Amniotic stem cell (primary cell): Measurements from ENCODE around the gene DDX28.
"Not testable (repeated sequence)": the region's sequence is repeated elsewhere in the genome, so short reads cannot be mapped to it uniquely, and the experiment has no call there.

ENCODE experiments used
- DNase-seq: peaks from one replicate; lab custom pipeline; 2025; lab: John Stamatoyannopoulos, UW

Gene DDX28

DNA sequence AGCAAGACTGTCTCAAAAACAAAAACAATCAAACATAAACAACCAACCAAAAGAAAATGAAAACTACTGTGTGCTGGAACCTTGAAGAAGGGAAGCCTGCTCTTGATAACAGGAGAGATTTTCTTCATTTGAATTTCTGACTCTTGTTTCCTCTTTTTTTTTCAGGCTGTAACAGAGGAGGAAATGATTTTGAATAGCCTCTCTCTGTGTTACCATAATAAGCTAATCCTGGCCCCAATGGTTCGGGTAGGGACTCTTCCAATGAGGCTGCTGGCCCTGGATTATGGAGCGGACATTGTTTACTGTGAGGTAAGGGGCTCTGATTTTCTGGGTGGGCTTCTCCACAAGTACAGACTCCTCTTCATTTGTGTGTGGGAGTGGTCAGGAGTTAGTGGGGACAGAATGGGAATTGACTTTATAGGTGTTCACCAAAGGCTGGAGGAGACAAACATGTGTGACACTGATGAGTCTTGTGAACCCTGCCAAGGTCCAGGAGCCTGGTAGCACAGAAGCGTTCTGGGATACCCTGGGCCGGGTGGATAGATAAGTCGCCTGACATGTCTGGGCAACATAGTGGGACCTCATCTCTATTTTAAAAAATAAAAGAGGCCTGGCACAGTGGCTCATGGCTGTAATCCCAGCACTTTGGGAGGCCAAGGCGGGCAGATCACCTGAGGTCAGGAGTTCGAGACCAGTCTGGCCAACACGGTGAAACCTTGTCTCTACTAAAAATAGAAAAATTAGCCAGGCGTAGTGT lies 15.0 kb upstream of the DDX28 start:
- DNase-seq = no peak

DNA sequence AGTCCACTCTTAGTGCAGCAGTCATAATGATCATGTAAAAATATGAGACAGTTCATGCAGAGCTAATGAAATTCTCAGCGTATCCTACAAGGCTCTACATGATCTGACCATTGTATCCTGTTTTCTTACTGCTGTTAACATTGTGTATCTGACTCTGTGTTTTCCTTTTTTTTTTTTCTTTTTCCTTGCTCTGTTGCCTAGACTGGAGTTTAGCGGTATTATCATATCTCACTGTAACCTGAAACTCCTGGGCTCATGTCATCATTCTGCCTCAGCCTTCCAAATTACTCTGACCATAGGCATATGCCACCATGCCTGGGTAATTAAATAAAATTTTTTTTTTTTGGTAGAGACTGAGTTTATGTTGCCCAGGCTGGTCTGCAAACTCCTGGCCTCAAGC lies 12.2 kb upstream of the DDX28 start:
- no peak for DNase-seq

DNA sequence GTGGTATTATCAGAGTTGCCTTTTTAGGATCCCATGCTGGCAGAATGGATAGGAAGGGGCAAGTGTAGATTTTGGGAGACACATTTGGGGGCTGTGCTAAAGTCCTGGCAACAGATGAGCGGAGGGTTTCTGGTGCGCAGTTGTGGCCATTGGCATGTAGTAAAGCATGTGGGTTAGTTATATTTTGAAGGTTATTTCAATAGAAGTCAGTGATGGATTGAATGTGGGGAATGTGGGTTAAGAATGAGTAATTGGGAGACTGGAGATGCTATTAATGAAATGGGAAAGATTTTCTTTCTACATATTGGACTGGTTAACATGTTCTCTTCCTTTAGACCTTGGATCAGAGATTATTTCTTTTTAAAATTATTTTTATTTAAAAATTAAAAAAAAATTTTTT lies 10.1 kb upstream of the DDX28 start:
- DNase-seq = no peak

DNA sequence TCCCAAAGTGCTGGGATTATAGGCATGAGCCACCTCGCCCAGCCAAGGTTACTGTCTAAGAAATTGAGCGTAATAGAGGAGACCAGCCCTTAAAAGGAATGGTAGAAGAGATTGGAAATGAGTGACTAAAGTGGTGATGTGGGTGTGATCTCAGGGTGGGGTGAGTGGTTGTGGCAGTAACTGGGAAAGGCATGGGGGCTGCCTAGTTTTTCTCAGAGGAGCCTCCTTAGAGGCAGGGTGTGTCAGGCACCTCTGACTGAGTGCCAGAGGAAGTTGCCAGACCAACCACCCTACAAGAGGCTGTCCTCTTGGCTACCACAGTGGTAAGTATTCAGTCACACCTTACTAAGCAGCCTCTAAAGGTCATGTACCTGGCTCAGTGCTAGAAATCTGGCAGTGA lies 8.9 kb upstream of the DDX28 start:
- no peak for DNase-seq

DNA sequence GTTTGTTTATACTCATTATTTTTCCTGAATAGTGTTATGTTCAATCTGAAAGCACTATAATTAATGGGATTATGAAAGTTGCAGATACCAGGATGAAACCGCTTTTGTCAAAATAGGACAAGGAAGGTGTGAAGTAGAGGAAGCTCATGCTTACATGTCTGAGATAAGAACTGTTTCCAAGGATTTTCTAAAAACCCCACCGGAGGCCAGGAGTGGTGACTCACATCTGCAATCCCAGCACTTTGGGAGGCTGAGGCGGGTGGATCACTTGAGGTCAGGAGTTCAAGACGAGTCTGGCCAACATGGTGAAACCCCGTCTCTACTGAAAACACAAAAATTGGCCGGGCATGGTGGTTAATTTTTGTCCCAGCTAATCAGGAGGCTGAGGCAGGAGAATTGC lies 7.1 kb upstream of the DDX28 start:
- not testable (repeated sequence) for DNase-seq

DNA sequence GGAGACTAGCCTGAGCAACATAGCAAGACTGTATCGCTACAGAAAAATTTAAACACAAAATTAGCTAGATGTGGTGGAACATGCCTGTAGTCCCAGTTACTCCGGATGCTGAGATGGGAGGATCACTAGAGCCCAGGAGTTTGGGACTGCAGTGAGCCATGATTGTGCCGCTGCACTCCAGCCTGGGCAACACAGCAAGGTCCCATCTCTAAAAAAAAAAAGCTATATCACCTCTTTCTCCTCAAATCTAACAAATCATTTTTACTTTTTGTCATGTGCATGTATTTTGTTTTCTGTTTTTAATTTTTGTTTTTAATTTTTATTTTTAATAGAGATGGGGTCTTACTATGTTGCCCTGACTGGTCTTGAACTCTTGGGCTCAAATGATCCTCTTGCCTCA lies 6.0 kb upstream of the DDX28 start:
- no peak for DNase-seq

DNA sequence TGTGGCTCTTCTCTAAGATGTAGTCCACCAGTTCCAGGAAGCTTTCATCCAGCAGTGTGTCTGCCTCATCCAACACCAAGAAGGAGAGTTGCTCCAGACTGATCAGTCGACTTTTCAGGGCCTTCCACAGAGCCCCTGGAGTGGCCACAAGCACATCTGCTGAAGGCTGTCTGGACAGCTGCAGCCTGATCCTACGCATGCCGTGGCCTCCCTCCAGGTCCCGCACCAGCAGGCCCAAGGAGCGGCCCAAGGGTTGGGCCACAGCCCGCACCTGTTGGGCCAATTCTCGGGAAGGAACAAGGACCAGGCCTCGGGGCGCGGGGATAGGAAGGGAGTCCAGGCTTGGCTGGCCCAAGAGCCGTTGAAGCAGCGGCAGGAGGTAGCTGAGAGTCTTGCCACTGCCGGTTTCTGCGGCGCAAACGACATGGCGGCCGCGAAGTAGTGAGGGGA lies 729 bp downstream of the DDX28 start:
- no peak for DNase-seq

DNA sequence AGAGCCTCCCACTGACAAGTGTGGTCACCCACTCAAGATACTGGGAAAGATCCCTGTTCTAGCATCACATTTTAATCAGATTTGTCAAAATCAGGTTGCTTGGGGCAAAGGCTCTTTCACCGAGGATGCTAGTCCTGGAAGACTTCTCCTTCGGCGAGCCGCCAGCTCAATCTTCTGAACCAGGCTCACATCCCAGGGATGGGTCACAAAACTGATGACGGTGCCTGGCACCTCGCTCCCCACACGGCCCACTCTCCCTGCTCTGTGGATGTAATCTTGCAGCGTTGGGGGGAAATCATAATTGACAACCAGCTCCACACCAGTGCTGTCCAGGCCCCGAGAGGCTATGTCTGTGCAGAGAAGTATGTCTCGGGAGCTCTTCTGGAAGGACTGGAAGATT lies 1.5 kb downstream of the DDX28 start:
- DNase-seq = no peak

DNA sequence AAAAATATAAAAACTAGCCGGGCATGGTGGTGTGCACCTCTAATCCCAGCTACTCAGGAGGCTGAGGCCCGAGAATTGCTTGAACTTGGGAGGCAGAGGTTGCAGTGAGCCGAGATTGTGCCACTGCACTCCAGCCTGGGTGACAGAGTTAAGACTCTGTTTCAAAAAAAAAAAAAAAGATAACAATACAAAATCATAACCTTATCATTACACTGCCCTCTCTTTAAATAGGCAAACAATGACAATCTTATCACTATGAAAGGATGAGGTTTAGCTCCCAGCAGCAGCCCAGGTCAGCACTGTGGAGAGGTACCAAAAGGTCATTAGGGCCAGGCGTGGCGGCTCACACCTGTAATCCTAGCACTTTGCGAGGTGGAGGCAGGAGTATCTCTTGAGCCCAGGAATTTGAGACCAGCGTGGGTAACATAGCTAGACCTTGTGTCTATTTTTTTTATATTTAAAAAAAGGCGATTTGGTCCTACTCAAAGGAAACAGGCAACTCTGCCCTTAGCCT lies 3.8 kb downstream of the DDX28 start:
- no peak for DNase-seq

DNA sequence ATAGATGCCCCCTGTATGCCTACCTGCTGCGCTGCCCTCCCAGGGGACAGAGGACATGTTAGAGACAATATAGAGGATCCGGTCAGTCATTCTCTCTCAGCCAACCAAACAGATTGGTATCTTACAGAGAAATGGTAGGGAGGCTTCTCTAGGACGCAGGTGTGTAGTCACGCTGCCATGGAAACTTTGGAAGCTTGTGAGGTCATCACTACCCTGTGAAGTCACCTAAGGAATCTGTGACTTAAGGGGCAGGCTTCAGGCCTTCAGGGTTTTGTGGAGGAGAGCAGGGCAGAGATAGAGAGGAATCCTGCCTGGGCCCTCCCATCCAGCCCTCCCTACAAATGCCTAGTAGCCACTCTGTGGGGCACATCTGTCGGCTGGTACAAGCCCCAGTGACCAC lies 7.4 kb downstream of the DDX28 start, which contains the start of gene DPEP2NB:
DPEP2NB (minus strand) TSS at position 231 of the 400 bp plus-strand sequence; CDS start at position 90, 141 bp downstream.
- DNase-seq = no peak

DNA sequence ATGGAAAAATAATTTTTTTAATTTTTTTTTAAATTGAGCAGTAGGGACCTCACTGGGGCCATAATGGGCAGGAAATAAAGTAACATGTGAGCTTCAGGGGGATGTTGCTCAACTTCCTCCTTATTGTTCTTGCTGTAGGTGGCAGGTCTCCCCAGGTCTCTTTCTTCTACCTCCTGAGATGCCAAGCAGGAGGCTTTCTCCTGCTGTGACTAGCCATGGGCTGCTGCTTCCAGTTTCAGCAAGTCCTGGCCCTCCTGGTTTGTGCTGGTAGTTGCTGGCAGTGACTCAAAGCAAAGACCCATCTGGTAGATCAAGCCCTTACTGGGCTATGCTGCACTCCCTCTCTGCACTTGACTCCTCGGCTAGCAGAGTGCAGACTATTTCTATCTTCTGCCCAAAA lies 9.6 kb downstream of the DDX28 start:
- no peak for DNase-seq

DNA sequence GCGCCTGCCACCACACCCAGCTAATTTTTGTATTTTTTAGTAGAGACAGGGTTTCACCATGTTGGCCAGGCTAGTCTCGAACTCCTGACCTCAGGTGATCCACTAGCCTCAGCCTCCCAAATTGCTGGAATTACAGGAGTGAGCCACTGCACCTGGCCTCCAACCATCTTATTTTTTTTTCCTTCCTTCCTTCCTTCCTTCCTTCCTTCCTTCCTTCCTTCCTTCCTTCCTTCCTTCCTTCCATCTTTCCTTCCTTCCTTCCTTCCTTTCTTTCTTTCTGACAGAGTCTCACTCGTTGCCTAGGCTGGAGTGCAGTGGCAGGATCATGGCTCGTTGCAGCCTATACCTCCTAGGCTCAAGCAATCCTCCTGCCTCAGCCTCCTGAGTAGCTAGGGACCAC lies 13.2 kb downstream of the DDX28 start:
- DNase-seq = not testable (repeated sequence)

DNA sequence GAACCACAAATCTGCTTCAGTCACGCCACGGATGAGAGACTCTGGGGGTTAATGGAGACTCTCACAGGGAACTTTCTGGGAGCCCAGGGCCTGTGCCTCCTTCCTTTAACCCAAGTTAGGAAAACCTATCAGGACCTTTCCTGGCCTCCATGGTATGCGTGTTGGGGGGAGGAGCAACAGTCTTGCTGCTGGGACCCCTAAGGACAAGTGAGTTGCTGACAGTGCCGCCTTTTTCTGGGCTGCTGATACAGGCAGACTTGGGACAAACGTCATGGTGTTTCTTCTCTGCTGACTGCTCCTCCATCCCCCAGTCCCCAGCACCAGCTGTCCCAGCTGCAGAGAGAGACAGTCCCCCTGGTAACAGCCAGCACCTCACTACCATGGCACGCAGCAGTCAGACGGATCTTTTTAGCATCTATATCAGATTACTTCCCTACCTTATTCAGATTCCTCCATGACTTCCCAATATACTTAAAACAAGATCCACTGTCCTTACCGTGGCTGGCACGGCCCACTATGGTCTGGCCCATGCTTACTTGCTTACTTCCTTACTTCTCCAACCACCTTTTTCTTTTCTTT lies 13.8 kb downstream of the DDX28 start:
- no peak for DNase-seq

DNA sequence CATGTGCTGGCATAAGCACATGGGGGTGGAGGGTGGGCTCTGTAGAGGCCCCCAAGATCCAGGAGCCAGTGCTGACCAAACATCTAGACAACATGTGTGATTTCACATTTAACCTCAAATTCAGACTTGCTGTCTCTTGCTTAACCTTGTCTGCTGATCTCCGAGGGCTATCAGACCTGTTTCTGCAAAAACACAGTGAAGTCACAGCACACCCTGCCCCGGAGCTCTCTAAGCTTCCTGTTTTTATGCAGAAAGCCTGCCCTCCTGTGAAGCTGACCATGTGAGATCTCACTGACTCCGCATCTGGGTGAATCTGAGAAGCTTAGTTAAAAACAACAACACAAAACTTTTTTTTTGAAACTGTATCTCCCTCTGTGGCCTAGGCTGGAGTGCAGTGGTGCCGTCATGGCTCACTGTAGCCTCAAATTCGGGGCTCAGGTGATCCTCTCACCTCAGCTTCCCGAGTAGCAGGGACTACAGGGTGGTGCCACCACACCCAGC lies 17.2 kb downstream of the DDX28 start:
- DNase-seq = no peak

DNA sequence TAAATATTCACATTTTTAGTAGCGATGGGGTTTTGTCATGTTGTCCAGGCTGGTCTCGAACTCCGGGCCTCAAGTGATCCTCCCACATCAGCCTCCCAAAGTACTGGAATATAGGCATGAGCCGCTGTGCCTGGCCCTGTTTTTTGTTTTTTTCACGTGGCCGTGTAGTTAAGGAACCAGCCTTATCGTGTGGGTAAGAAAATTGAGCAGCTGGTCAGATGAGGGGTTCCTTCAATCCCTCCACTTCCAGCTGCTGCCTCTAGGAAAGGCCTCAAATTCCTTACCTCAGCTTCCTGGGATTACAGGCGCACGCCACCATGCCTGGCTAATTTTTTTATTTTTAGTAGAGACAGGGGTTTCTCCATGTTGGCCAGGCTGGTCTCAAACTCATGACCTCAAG lies 17.8 kb downstream of the DDX28 start:
- no peak for DNase-seq

DNA sequence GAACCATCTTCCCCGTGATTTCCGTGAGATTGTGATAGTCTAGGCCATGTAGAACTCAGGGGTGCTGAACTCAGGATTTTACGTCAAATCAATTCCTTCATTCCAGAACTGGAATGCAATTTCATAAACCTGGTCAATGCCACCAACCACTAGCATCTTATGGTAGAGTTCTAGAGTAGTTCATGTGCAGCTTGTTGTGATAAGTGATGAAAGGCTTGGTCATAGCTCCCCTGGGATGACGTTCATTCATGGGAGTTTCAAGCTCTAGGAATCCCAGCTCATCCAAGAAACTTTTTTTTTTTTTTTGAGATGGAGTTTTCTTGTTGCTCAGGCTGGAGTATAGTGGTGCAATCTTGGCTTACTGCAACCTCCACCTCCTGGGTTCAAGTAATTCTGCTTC lies 20.0 kb downstream of the DDX28 start:
- no peak for DNase-seq

DNA sequence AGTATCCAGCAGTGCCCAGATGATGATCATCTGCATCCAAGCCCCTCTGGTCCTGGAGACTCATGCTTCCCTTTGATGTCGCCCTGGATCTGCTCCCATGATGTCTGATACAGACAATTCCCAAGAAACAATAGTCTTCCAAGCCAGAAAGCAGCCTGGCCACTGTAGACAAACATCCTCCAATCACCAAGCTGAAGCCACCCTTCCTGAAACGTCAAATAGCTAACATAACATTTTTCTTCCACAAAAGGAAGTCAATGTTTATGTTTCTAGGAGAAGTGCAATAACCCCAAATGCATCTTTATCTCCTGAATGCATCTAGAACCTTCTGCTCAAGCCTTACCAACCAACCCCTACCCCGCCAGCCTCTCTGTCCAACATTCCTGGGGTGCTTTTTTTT lies 22.6 kb downstream of the DDX28 start:
- no peak for DNase-seq

DNA sequence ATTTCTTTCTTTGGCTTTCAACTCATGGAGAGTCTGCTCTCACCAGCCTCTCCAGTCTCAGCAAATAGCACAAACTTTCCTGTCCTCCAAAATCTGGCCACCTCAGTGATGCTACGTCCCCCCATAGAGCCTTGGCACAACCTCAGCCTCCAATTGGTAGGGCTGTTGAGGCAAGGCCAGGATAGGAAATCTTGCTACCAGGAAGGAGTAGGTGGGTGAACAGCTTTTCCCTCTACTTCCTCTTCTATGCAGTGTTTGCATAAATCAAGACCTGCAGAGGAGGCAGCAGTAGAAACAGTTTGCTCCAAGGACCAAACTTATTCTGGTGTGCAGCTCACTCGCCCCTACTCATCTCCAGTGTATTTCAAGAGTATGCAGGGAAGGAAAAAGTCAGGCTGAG lies 23.0 kb downstream of the DDX28 start:
- DNase-seq = no peak

DNA sequence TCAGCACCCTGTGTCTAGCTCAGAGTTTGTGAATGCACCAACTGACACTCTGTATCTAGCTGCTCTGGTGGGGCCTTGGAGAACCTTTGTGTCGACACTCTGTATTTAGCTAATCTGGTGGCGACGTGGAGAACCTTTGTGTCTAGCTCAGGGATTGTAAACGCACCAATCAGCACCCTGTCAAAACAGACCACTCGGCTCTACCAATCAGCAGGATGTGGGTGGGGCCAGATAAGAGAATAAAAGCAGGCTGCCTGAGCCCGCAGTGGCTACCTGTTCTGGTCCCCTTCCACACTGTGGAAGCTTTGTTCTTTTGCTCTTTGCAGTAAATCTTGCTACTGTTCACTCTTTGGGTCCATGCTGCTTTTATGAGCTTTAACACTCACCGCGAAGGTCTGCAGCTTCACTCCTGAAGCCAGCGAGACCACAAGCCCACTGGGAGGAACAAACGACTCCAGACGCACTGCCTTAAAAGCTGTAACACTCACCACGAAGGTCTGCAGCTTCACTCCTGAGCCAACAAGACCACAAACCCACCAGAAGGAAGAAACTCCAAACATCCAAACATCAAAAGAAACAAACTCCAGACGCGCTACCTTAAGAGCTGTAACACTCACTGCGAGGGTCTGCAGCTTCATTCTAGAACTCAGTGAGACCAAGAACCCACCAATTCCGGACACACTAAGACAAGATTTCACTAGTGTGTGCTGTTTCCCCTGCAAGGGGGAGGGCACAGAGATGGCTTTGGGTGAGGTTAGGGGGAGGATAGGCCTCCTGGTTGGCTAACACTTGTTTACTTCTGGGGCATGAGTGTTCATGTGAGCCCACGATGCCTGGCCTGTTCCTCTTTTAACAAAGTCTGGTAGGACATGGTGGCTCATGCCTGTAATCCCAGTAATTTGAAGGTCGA lies 24.0 kb downstream of the DDX28 start, which contains the start of gene DPEP2:
DPEP2 (minus strand) TSS at position 706 of the 910 bp plus-strand sequence. CDS start 6,272 bp downstream, outside the sequence.
- not testable (repeated sequence) for DNase-seq

DNA sequence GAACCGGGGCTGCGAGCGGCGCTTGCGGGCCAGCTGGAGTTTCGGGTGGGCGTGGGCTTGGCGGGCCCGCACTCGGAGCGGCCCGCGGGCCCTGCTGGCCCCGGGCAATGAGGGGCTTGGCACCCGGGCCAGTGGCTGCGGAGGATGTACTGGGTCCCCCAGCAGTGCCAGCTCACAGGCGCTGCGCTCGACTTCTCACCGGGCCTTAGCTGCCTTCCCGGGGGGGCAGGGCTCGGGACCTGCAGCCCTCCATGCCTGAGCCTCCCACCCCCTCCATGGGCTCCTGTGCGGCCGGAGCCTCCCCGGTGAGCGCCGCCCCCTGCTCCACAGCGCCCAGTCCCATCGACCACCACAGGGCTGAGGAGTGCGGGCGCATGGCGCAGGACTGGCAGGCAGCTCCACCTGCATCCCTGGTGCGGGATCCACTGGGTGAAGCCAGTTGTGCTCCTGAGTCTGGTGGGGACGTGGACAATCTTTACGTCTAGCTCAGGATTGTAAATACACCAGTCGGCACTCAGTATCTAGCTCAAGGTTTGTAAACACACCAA lies 24.7 kb downstream of the DDX28 start:
- not testable (repeated sequence) for DNase-seq

DNA sequence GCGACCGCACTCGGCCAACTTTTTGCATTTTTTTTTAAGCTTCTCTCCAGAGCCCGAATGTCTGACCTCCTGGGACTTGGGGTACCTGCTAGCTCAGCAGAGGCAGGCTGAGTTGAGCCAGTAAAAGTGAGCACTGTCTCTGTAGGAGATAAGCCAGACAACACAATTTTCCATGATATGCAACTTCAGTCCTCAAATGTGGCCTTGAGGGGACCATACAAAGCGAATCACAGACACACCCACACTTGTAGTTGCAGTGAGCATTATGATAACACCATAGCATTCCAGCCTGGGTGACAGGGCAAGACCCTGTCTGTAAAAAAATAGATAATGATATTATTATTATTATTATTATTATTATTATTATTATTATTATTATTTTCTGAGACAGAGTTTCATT lies 26.4 kb downstream of the DDX28 start:
- no peak for DNase-seq

DNA sequence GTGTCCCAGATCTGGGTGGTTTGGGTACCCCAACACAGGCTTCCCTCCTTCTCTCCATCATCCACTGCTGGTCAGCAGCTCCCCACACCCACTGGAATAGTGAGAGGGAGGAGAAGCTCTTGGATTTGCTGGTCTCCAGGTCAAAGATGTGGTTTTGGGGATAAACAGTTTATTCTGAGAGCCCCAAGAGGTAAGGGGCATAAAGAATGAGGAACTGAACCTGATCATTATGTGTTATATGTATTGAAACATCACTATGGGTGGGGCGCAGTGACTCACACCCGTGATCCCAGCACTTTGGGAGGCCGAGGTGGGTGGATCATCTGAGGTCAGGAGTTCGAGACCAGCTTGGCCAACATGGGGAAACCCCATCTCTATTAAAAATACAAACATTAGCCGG lies 27.6 kb downstream of the DDX28 start:
- no peak for DNase-seq
